ENCODE results near the gene CFAP20DC.
A peak's percentile ranks its signal among the peaks of the same experiment; 100 is the strongest.
"Not testable (repeated sequence)": the region's sequence is repeated elsewhere in the genome, so short reads cannot be mapped to it uniquely, and the experiment has no call there.

The CFAP20DC gene

DNA sequence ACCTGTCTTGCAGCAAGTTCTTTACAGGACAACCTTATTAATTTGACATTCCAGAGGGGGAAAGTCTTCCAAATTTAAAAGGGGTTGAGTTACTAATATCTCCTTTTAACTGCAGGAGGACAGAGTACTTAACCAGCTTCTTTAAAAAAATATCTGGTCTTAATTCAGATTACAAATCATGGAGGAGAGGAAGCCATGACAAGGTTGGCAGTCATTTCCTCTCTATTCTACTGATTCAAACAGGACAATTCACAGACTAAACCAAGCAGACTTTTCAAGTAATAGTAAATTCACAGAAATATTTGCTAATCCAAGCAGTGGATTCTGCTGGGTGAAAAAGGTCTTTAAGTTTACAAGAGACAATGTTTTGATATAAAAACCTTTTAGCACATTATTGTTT lies 185.3 kb downstream of the CFAP20DC start:
- DNase-seq = no peak

DNA sequence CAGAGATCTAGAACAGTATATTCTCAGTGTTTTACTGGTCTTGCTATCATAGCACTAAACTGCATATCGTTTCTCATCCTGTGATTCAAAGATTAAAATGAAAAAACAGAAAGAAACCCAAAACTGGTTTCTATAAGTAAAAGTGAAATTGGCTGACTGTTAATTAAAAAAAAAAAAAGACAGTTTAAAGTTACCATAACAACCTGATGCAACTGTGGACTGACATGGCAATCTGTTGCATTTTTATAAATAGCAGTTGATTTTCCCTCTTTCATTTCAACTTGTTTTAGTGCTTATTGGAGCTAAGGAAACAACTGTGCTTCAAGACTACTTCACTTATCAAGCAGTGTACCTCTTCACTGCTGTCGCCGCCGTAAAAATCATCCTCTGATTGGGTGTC lies 186.6 kb downstream of the CFAP20DC start:
- DNase-seq = no peak

DNA sequence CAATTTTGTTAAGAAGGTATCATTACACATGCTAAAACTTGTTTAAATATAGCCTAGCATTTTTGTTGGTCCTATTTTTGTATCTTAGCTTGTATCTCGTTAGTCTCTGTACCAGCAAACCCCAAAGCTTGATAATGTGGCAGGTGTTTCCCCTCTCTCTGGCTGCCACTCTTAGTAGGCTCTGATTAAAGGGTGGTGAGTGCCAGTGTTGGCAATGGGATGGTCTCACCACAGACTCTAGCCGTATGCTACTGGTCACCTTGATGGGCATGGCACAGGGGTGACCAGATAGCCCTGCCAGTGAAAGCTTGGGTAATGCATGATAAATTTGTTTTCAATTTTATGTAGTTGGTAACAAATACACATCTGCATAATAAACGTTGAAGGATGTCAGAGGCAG lies 188.3 kb downstream of the CFAP20DC start:
- no peak for DNase-seq

DNA sequence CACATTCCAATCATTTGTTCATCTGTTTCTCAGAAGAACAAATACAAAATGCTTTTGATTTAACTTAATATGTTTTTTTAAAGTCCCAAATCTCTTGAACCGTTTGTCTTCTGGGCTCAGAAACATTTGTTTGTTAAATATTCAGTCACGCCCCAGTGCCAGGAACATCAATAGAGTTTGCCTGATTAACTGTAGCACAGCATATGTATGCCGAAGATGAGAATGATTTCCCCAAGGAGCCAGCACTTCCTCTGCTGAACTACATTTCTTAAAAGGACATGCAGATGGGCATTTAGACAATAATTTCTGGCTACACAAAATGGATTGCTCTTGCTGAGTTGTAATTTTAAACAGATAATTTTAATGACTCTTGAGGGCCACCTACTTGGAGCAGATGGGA lies 191.7 kb downstream of the CFAP20DC start:
- DNase-seq = no peak

DNA sequence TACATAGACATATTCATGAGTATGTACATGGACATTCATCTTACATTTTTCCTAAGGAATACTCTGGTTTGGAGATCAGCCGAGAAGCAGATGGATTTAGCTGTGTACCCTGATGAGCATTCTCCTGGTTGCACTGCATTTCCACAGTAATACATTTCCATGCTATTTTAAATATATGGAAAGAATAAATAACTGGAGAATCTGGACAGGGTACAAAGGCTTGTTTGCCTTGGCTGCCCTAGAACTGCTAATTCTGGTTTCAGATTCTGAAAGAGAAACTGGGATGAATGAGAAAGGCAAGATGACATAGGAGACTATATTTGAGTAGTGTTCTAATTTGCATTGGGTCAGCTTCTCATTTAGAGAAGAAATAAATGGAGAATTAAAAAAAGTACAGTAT lies 192.4 kb downstream of the CFAP20DC start:
- DNase-seq = no peak

DNA sequence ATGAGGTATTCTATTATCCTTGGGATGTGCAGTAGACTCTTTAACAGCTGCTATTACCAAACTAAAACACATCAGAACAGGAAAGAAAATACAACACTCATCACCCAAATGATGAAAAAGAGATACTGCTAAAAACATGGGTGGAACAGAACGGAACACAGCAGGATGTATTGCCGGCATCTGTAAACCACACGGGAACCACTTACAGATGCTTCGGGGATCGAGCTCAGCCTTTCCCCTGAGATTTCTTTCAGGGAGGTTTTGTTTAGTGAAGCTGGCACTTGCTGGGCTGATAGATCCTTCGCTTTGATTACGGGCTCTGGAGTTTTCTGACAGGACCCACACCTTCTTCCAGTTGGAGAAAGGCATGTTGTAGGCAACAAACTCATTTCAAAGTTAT lies 201.0 kb downstream of the CFAP20DC start:
- DNase-seq = no peak

DNA sequence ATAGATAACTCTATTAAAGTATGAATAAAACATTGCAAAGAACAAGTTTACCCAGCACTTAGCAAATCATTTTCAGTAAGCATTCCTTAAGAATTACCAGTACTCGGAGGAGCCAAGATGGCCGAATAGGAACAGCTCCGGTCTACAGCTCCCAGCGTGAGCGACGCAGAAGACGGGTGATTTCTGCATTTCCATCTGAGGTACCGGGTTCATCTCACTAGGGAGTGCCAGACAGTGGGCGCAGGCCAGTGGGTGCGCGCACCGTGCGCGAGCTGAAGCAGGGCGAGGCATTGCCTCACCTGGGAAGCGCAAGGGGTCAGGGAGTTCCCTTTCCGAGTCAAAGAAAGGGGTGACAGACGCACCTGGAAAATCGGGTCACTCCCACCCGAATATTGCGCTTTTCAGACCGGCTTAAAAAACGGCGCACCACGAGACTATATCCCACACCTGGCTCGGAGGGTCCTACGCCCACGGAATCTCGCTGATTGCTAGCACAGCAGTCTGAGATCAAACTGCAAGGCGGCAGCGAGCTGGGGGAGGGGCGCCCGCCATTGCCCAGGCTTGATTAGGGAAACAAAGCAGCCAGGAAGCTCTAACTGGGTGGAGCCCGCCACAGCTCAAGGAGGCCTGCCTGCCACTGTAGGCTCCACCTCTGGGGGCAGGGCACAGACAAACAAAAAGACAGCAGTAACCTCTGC lies 207.6 kb downstream of the CFAP20DC start:
- DNase-seq = not testable (repeated sequence)

DNA sequence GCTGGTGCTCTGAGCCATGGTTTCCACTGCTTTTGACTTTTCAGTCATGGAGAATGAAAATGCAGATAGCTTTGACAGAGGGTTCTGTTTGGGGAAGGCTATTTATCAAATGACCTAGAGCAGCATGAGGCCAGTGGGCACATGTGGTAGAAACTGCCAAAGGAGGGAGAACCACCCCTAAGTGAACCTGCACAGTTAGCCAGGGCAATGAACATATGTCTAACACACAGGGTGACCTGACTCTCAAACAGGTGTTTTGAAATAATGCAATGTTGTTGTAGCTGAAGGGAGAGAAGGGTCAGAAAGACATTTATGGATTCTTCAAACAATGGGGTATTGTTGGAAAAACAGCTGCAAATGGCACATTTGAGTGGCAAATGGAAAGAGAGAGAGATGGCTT lies 208.9 kb downstream of the CFAP20DC start:
- DNase-seq = no peak

DNA sequence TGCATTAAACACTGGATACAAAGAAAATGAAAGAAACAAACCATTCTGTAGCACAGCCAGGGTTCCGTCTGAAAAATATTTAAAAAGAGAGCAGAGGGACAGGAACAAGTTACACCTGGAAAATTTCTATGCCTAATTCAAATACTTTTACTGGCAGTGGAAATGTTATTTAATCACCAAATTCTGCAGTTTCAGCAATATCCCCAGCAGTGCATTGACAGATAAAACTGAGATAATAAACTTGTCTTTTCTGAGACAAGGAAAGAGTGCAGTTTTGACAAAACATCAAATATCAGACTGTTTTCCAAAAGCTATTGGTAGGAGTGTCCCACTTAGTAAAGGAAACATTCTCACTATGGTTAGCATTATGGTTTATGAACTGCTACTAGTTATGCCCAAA lies 209.9 kb downstream of the CFAP20DC start:
- DNase-seq = no peak

DNA sequence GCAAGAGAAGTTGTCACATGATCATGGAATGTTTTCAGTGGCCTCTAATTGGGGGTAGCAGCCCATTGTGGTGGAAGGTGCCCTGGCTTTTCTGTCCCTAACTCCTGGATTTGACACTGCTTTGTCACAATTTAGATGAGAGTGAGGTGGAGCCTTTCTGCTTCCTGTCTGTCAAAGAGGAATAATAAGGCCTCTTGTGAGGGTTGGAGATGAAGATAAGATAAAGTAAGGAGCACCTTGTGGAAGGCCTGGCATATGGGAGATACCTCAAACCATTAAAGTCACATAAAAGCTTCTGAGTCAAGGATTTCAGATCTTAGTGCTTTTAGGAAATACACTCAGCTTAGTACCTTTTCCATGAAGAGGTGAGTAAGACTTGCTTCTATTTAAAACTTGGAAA lies 210.6 kb downstream of the CFAP20DC start:
- no peak for DNase-seq

DNA sequence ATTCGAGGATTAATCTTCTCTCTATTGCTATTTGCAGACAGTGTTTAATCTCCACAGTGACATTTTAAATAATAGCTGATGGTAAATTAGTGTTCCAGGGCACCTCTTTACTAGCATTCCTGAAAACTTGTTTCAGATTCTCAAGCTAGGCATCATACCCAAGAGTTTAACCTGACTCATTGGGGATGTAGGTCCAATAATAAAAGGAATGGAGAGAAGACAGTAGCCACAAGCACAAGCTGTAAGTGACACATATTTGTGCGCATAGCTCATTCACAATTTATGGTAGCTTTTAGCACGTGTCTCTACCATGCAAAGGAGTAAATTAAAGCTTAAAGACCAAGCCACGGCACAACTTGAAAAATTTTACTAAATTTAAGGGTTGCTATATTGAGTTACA lies 212.0 kb downstream of the CFAP20DC start:
- DNase-seq = no peak

DNA sequence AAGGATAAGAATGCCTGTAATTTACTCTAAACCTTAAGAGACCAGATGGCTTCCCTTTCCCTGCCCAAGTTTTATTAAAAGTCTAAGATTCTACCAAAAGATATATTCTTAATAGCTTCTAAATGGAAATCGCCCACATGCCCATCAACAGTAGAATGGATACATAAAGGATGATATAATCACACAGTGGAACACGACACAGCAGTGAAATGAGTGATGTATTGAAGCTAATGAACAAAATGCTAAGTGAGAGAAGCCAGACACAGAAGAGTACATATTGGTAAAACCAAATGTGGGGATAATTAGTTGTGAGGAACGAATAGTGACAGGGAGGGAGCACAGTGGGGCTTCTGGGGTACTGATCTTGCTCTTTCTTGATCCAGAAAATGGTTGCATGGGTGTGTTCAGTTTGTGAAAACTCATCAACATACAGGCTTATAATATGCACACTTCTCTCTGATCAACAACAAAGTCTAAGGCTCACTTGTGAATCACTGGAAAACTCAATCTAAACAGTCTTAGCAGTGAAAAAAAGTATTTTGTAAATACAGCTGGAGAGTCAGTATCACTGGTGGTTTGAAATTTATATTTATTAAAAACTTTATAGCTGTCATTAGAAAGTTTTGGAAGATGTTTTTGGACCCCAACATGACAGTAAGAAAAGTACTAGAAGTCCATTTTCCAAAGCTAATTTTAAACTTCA lies 212.5 kb downstream of the CFAP20DC start:
- no peak for DNase-seq

DNA sequence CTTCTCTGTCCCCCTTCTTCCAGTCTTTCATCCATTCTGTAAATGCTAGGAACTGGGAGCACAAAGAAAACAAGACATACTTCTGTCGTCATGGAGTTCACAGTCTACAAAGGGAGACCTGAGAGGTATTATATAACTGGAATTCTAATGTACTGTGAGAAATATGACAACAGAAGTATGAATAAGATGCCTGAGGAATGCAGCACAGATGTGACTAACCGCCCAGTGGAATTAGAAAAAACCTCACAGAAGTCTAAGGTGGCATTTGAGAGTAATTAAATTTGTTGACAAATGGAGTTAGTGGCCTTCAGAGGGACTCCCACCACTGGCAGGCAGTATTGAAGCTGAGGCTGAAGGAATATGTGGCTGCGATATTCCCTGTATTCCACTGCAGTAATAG lies 214.7 kb downstream of the CFAP20DC start:
- DNase-seq = no peak

DNA sequence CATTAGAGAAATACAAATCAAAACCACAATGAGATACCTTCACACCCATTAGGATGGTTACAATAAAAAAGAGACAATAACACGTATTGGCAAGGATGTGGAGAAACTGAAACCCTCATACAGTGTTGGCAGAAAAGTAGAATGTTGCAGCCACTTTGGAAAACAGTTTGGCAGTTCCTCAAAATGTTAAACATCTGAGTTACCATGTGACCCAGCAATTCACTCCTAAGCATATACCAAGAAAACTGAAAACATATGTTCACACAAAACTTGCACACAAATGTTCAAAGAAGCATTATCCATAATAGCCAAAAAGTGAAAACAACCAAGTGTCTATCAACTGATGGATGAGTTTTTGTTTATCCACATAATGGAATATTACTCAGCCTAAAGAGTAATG lies 216.3 kb downstream of the CFAP20DC start:
- no peak for DNase-seq

DNA sequence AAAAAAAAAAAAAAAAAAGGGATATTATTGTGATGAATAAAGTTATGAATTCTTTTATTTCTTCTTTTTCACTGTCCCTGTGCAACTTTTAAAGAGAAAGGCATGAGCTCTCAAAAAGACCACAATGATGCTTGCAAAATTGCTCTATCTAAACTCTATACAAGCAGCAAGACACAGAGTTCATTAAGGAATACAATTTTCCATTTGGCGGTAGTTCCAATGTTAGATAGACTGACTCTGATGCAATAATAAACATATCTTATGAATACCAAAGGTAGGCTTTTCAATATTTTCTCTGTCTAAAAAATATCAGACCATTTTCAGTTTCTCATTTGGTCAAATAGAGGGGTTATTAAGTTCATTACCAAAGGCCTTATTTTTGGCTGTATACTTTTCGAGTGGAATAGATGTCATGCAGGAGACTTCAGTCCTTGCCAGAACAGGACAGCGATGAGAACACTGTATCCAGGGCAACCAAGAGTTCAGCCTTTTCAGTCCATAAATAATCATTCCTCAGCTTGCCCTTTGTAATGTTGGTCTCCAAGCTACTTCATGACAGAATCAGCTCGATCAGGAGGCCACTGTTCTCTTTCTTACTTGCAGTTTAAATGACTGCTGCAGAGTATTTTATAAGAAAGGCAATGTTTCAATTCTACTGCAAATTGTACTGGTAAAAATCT lies 220.4 kb downstream of the CFAP20DC start:
- no peak for DNase-seq

DNA sequence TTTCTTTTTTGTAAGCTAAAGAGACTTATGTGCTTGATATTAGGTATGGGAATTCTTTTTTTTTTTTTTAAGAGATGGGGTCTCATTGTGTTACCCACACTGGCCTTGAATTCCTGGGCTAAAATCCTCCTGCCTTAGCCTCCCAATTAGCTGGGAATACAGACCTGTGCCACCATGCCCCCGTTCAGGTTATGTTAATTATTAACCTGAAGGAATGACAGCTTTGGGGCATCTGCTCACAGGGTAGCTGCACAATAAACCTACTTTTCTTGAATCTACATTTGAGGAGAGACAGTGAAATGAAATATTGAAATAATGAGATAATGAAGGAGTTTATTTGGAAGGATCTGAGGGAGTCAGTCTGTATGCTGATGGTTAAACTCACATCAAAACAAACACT lies 225.0 kb downstream of the CFAP20DC start:
- DNase-seq = no peak

DNA sequence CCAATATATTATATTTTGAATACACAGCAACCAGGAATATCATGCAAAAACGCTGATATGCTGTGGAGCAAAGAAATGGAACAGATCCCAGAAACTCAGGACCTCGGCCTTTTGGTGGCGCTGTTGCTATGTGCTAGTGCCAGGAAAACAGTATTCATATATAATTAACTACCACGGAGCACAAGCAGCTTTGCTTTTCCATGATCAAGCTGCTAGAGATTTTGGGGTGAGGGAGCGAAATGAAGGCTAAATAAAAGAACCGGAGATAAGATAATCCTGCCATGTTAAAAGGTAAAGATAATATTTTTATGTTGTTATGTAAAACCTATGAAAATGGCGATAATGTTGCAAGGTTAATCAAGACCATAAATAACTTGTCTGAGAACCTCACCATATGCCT lies 225.5 kb downstream of the CFAP20DC start:
- DNase-seq = peak; percentile 41

DNA sequence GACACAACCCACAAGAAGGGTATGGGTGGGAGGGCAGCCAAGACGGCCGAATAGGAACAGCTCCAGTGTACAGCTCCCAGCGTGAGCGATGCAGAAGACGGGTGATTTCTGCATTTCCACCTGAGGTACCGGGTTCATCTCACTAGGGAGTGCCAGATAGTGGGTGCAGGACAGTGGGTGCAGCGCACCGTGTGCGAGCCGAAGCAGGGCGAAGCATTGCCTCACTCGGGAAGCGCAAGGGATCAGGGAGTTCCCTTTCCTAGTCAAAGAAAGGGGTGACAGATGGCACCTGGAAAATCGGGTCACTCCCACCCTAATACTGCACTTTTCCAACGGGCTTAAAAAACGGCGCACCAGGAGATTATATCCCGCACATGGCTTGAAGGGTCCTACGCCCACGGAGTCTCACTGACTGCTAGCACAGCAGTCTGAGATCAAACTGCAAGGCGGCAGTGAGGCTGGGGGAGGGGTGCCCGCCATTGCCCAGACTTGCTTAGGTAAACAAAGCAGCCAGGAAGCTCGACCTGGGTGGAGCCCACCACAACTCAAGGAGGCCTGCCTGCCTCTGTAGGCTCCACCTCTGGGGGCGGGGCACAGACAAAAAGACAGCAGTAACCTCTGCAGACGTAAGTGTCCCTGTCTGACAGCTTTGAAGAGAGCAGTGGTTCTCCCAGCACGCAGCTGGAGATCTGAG lies 243.1 kb downstream of the CFAP20DC start:
- DNase-seq = not testable (repeated sequence)

DNA sequence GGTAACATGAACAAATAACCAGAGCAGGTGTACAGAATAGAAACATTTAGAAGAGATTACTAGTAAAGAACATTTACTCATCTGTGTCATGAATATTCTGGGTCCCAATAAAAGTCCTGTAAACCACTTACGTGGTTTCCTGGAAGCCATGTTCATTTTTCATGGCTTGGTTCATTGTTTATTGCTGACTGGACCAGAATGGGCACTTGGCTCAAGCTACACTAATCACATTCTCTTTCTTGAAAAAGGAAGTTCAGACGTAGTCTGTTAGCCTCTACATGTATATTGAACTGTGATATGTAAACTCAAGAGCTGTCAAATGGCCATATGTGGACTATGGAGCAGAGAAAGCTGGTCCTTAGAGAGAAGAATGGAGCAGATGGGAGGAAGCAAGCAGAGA lies 244.9 kb downstream of the CFAP20DC start:
- DNase-seq = no peak

DNA sequence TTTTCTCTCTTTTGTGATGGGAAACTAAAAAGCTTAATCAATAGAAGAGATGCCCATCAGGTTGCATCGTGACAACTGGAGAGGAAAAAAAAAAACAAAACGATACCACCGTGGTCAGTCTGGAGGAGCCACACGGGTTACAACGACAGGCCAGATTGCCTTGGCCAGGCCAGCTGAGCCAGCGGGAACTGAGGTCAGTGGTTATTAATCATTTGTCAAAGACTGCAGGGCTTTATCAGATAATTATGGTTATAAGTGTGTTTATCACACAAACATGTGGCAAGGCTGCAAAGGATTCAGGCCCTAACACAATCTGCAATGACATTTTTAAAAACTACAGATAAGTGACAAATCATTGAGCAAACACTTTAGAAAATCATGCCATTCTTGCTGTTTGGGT lies 248.3 kb downstream of the CFAP20DC start:
- no peak for DNase-seq

DNA sequence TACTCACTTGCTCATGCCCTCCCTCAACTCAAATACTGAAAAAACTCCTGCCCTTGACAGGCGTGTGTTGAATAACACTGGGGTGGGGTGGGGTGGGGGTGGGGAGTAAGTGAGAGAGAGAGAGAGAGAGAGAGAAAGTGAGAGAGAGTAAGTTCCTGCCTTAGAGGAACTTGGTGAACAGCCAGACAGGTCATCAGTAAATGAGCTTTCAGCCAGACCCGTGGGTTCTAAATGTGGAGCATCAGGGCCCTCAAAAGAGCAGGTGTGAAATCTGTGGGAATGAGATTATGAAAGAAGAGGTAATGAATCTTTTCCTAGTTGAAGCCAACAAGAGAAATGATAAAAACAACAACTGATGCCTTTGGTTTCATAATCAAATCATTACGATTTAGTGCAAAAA lies 248.9 kb downstream of the CFAP20DC start:
- DNase-seq = no peak

DNA sequence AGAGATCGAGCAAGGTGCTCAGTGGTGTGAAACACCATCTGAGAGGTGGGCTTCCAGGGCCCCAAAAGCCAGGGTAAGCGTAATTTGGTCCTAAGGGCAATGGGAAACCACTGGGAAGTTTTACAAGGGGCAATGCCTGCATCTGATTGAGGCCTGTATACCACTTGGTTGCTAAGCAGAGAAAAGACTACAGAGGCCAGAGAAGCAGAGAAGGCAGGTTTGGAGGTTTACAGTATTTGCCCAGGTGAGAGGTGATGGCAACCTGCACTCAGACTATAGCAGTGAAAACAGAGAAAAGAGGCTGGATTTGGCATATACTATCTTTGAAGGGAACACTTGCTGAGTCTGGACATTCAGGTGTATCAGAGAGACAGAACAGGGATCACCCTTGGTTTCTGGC lies 249.8 kb downstream of the CFAP20DC start:
- no peak for DNase-seq

DNA sequence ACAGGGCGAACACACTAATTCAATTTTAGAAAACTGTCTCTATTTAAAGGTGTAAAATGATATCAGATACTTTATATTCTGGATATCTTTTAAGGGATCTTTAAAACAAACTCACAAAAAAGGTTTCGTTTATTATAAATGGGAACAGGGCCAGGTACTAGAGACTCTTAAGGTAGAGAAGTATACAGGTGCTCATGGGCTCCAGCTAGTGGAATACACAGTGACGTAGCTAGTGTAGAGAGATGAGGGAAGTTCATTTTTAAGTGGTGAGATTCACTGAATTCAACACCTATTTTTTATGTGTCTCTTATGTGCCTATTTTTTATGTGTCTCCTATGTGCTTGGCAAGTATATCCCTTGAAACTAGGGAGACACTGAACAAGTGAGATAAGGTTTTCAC lies 250.6 kb downstream of the CFAP20DC start:
- DNase-seq = no peak

DNA sequence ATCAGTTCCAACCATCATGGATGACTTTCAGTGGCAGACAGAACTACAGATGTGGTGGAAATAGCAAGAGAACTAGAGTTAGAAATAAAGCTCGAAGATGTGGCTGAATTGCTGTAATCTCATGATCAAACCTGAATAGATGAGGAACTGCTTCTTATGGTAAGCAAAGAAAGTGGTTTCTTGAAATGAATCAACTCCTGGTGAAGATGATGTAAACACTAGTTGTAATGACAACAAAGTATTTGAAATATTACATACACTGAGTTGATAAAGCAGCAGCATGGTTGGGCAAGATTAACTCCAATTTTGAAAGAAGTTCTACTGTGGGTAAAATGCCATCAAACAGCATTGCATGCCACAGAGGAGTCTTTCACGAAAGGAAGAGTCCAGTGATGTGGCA lies 251.5 kb downstream of the CFAP20DC start:
- DNase-seq = no peak
